ENCODE results near the gene PPP1R17. TPM values are rescaled to one million over a fixed set of nuclear protein-coding genes. Genes with fewer than 3 reads are reported as not detected.
A peak's percentile ranks its signal among the peaks of the same experiment; 100 is the strongest.

Gene PPP1R17
- total and polyA plus RNA-seq, 2 experiments from 2014 or later = 0.52 to 2.4 TPM

DNA sequence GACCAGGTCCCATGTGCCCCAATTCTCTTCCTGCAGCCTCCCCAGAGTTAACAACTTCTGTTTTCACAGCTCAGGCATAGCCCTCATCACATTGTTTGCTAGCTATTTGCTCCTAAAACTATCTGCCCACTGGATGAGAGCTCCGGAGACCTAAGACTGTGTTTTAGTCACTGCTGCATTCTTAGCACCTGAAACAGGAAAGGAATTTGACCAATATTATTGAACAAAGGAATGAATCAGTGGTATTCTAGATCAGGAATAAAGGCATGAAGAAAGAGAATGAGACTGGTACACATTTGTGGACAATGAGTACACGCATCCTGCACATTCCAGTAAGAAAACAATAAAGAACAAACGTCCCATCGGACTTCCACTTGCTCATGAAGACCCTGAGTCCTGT, 54.8 kb downstream of the PPP1R17 start (continued):
- TF ChIP-seq CREB1 (CRISPR knock-in tag; IDR thresholded peaks at IDR 0.05; ENCODE audit: low read depth) = no peak
- TF ChIP-seq, protein P1, sequence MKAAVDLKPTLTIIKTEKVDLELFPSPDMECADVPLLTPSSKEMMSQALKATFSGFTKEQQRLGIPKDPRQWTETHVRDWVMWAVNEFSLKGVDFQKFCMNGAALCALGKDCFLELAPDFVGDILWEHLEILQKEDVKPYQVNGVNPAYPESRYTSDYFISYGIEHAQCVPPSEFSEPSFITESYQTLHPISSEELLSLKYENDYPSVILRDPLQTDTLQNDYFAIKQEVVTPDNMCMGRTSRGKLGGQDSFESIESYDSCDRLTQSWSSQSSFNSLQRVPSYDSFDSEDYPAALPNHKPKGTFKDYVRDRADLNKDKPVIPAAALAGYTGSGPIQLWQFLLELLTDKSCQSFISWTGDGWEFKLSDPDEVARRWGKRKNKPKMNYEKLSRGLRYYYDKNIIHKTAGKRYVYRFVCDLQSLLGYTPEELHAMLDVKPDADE (IDR thresholded peaks at IDR 0.05) = no peak
- TF ChIP-seq, protein P2, sequence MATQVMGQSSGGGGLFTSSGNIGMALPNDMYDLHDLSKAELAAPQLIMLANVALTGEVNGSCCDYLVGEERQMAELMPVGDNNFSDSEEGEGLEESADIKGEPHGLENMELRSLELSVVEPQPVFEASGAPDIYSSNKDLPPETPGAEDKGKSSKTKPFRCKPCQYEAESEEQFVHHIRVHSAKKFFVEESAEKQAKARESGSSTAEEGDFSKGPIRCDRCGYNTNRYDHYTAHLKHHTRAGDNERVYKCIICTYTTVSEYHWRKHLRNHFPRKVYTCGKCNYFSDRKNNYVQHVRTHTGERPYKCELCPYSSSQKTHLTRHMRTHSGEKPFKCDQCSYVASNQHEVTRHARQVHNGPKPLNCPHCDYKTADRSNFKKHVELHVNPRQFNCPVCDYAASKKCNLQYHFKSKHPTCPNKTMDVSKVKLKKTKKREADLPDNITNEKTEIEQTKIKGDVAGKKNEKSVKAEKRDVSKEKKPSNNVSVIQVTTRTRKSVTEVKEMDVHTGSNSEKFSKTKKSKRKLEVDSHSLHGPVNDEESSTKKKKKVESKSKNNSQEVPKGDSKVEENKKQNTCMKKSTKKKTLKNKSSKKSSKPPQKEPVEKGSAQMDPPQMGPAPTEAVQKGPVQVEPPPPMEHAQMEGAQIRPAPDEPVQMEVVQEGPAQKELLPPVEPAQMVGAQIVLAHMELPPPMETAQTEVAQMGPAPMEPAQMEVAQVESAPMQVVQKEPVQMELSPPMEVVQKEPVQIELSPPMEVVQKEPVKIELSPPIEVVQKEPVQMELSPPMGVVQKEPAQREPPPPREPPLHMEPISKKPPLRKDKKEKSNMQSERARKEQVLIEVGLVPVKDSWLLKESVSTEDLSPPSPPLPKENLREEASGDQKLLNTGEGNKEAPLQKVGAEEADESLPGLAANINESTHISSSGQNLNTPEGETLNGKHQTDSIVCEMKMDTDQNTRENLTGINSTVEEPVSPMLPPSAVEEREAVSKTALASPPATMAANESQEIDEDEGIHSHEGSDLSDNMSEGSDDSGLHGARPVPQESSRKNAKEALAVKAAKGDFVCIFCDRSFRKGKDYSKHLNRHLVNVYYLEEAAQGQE (IDR thresholded peaks at IDR 0.05; ENCODE audit: unreplicated experiment) = no peak
- TF ChIP-seq JUNB (IDR thresholded peaks at IDR 0.05; ENCODE audit: unreplicated experiment) = no peak

DNA sequence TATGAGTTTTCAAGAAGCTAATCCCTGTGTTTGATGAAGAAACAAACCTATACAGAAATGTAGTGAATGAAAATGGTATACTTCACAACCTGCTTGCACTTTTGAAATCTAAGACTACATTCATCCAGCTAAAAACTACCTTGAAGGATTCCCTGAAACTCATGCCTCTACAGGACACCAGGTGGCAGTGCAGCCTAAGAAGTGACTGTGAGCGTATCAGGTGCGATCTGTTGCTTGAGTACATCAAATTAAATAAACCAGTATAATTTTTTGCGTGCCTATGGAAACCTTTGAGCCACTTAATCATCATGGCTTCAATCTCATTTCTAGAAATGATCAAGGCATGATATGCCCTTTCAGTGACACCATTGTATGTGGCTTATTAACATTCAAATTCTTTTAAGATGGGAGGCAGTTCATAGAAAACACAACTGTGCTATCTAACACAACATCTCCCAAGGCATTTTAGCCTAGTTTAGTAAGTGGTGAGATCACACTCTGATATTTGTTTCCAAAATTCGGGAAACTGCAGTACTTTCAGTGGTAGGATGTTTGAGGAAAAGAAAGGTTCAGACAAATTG, 57.4 kb downstream of the PPP1R17 start:
- TF ChIP-seq, protein P3, sequence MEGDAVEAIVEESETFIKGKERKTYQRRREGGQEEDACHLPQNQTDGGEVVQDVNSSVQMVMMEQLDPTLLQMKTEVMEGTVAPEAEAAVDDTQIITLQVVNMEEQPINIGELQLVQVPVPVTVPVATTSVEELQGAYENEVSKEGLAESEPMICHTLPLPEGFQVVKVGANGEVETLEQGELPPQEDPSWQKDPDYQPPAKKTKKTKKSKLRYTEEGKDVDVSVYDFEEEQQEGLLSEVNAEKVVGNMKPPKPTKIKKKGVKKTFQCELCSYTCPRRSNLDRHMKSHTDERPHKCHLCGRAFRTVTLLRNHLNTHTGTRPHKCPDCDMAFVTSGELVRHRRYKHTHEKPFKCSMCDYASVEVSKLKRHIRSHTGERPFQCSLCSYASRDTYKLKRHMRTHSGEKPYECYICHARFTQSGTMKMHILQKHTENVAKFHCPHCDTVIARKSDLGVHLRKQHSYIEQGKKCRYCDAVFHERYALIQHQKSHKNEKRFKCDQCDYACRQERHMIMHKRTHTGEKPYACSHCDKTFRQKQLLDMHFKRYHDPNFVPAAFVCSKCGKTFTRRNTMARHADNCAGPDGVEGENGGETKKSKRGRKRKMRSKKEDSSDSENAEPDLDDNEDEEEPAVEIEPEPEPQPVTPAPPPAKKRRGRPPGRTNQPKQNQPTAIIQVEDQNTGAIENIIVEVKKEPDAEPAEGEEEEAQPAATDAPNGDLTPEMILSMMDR (conservative IDR thresholded peaks at IDR 0.05; ENCODE audit: low read depth in 2 of 2) = peak; percentile 92 to 96
- no peak for TF ChIP-seq POLR2AphosphoS5 (IDR thresholded peaks at IDR 0.05; ENCODE audit: low read depth)
- H3K4me3 ChIP-seq = no peak overlapping the region
- Mint-ChIP-seq H3K27ac (no peak overlapping the region), H3K4me3 (no peak overlapping the region), H3K4me1 (no peaks in the 10 kb centered on the region), H3K27me3 (ENCODE audit: insufficient read depth, low read depth, poor library complexity) (peaks cover 22% of the 10 kb centered on the region), H3K9me3 (no peaks in the 10 kb centered on the region; the same call in 2 of the 3 replicates), H3K36me3 (ENCODE audit: low read depth) (no peaks in the 10 kb centered on the region)
- H3F3A ChIP-seq (replicated peaks; ENCODE audit: low read depth) = no peaks in the 10 kb centered on the region
- ATAC-seq (peak; percentile 71), DNase-seq (ENCODE audit: low spot score) (peak; percentile 81)
- no peaks in the 10 kb centered on the region for H4K20me1 ChIP-seq (replicated peaks; ENCODE audit: insufficient read depth)
- H3K4me1 ChIP-seq (ENCODE audit: insufficient read depth) = no peaks in the 10 kb centered on the region
- no peaks in the 10 kb centered on the region for H3K36me3 ChIP-seq (ENCODE audit: insufficient read depth)
- H3K4me2 ChIP-seq = no peak overlapping the region
- no peaks in the 10 kb centered on the region for H3K9me2 ChIP-seq (ENCODE audit: insufficient read depth)
- peaks cover 19% of the 10 kb centered on the region; the same call in 1 of the 2 replicates for H3K27me3 ChIP-seq (ENCODE audit: insufficient read depth)
- no peak overlapping the region for H2AFZ ChIP-seq
- no peak overlapping the region for H3K27ac ChIP-seq (ENCODE audit: low read depth)
- no peaks in the 10 kb centered on the region for H3K79me2 ChIP-seq (replicated peaks; ENCODE audit: insufficient read depth)

DNA sequence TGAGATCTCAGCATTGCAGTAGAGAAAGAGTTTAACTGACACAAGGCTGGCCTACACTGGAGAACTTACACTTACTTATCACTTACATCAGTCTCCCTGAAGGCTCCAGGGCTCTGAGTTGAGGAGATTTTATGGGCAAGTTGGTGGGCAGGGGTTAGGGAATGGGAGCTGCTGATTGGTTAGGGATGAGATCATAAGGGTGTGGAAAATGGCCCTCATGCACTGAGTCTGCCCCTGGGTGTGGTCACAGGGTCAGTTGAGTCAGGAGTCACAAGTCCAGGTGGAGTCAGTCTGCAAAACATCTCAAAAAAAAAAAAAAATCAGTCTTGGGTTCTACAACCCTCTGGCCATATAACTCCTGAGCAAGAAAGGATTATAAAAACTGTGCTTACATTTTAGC, 60.5 kb downstream of the PPP1R17 start:
- Histone ChIP-seq H3K9me2 (ENCODE audit: insufficient read depth) (no peaks in the 10 kb centered on the region), H4K20me1 (replicated peaks; ENCODE audit: insufficient read depth) (no peaks in the 10 kb centered on the region), H3F3A (replicated peaks; ENCODE audit: low read depth) (no peaks in the 10 kb centered on the region), H3K4me3 (no peak overlapping the region), H3K27me3 (ENCODE audit: insufficient read depth) (peaks cover 39% of the 10 kb centered on the region), H3K4me1 (ENCODE audit: insufficient read depth) (no peaks in the 10 kb centered on the region), H2AFZ (no peak overlapping the region), H3K4me2 (no peak overlapping the region), H3K36me3 (ENCODE audit: insufficient read depth) (no peaks in the 10 kb centered on the region), H3K27ac (ENCODE audit: low read depth) (no peak overlapping the region), H3K79me2 (replicated peaks; ENCODE audit: insufficient read depth) (no peaks in the 10 kb centered on the region)
- Mint-ChIP-seq H3K4me1 (no peaks in the 10 kb centered on the region), H3K27me3 (ENCODE audit: insufficient read depth, low read depth, poor library complexity) (peaks cover 28% of the 10 kb centered on the region), H3K27ac (no peak overlapping the region), H3K4me3 (no peak overlapping the region), H3K9me3 (no peaks in the 10 kb centered on the region; the same call in 2 of the 3 replicates), H3K36me3 (ENCODE audit: low read depth) (no peaks in the 10 kb centered on the region)
- ATAC-seq (no peak), DNase-seq (ENCODE audit: low spot score) (no peak)
- TF ChIP-seq ZNF114 (CRISPR knock-in tag; IDR thresholded peaks at IDR 0.05) (no peak), EZH2phosphoT487 (IDR thresholded peaks at IDR 0.05; ENCODE audit: unreplicated experiment) (no peak), STAT1 (IDR thresholded peaks at IDR 0.05; ENCODE audit: unreplicated experiment) (no peak), NANOG (IDR thresholded peaks at IDR 0.05; ENCODE audit: borderline replicate concordance) (no peak)
- TF ChIP-seq, protein P1 (IDR thresholded peaks at IDR 0.05) = no peak
- TF ChIP-seq, protein P2 (IDR thresholded peaks at IDR 0.05; ENCODE audit: unreplicated experiment) = no peak
